BLaER1 treated with 17β-estradiol and CSF1 and Interleukin-3, amounts not matched to agents 10 nM and 100 nM (cell line): ENCODE data around the gene TCF12.

Source experiments
- H3K27ac ChIP-seq, 11 experiments: shearing (Covaris generic); formaldehyde crosslinking; 2 replicates each; pipeline ENCODE4 v1.8.1; 2022
- H3K27me3 ChIP-seq, 11 experiments: shearing (Covaris generic); formaldehyde crosslinking; 2 replicates each; pipeline ENCODE4 v1.8.1; 2022
- H3K36me3 ChIP-seq, 11 experiments: shearing (Covaris generic); formaldehyde crosslinking; 2 replicates each; pipeline ENCODE4 v1.8.1; 2022
- H3K4me1 ChIP-seq, 10 experiments: shearing (Covaris generic); formaldehyde crosslinking; 2 replicates each; pipeline ENCODE4 v1.8.1; 2022
- H3K4me2 ChIP-seq, 11 experiments: shearing (Covaris generic); formaldehyde crosslinking; 2 replicates each; pipeline ENCODE4 v1.8.1; 2022
- H3K4me3 ChIP-seq, 10 experiments: shearing (Covaris generic); formaldehyde crosslinking; 2 replicates each; pipeline ENCODE4 v1.8.1; 2022
- H3K9ac ChIP-seq, 11 experiments: shearing (Covaris generic); formaldehyde crosslinking; 2 replicates each; pipeline ENCODE4 v1.8.1; 2022
- H3K9me3 ChIP-seq, 11 experiments: shearing (Covaris generic); formaldehyde crosslinking; replicated peaks in 1 of 11; 2 replicates each; pipeline ENCODE4 v1.8.1; 2022
- H4K20me1 ChIP-seq, 11 experiments: shearing (Covaris generic); formaldehyde crosslinking; 2 replicates each; pipeline ENCODE4 v1.8.1; 2022
- Cebpa-rat ChIP-seq, 11 experiments: shearing (Covaris generic); IDR thresholded peaks; 2 replicates each; pipeline ENCODE4 v1.8.1; 2022

The TCF12 gene

GRCh38 chr15:57019496-57020160, 101.2 kb downstream of the TCF12 start:
- H4K20me1 ChIP-seq: peaks cover 5 to 87% (median 43%) of the 10 kb centered on the region in 11 experiments; a peak in 18 of 22 replicates
- H3K4me1 ChIP-seq: peaks cover 0 to 38% (median 0%) of the 10 kb centered on the region in 10 experiments; a peak in 5 of 20 replicates
- no peak overlapping the region for H3K9ac ChIP-seq
- H3K27ac ChIP-seq: no peak overlapping the region; a peak in 1 of 22 replicates
- peaks cover 11 to 69% (median 51%) of the 10 kb centered on the region in 11 experiments; a peak in 19 of 22 replicates for H3K36me3 ChIP-seq
- peak overlapping the region in 1 of 11 experiments; percentile 2; a peak in 1 of 22 replicates for H3K4me2 ChIP-seq
- no peak for TF ChIP-seq Cebpa-rat (IDR thresholded peaks at IDR 0.05)
- peaks cover 7 to 49% (median 42%) of the 10 kb centered on the region in 11 experiments; a peak in 21 of 22 replicates for H3K9me3 ChIP-seq
- no peak overlapping the region for H3K4me3 ChIP-seq
- no peaks in the 10 kb centered on the region for H3K27me3 ChIP-seq

GRCh38 chr15:57025264-57025926, 107.0 kb downstream of the TCF12 start:
- H3K4me2 ChIP-seq: peak overlapping the region in 4 of 11 experiments; percentile 3 to 16 (median 9); a peak in 4 of 22 replicates
- no peak overlapping the region for H3K27ac ChIP-seq
- peaks cover 0 to 73% (median 34%) of the 10 kb centered on the region in 11 experiments; a peak in 15 of 22 replicates for H4K20me1 ChIP-seq

DNA sequence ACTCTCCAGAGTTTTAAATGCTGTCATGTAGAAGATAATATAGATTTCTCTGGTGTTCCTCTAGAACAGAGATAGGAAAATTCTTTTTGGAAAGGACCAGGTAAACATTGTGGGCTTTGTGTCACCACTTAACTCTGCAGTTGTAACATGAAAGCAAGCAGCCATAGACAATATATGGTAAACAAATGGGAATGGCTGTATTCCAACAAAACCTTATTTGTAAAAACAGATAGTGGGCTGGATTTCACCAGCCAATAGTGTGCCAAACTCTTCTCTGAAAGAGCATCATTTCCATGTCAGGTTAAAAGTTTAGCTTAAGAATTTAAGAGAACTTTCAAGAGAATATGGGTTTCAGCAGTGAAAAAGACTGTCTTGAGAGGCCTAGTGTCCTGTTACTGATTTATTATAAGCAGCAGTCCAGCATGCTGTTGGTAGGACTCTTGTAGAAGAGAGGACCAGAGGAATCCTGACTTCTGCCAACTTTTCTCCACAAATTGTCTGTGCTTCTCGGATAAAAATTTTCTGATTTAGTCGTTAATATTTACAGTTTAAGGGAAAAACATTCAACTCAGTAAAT, 107.7 kb downstream of the TCF12 start:
- no peak overlapping the region for H3K27ac ChIP-seq
- H3K36me3 ChIP-seq: peaks cover 11 to 47% (median 34%) of the 10 kb centered on the region in 11 experiments; a peak in 20 of 22 replicates
- H3K4me3 ChIP-seq: no peak overlapping the region
- no peak overlapping the region for H3K9ac ChIP-seq
- H3K27me3 ChIP-seq: no peaks in the 10 kb centered on the region
- 0 out of 22 replicates have a peak overlapping the region, but pooled peaks of 1 of the 11 experiments have one; percentile 16 for H3K4me2 ChIP-seq
- H4K20me1 ChIP-seq: peaks cover 0 to 77% (median 36%) of the 10 kb centered on the region in 11 experiments; a peak in 16 of 22 replicates
- TF ChIP-seq Cebpa-rat (IDR thresholded peaks at IDR 0.05): no peak
- peaks cover 17 to 66% (median 50%) of the 10 kb centered on the region in 11 experiments; a peak in 21 of 22 replicates for H3K9me3 ChIP-seq
- H3K4me1 ChIP-seq: peaks cover under 1 to 38% (median 4%) of the 10 kb centered on the region in 10 experiments; a peak in 16 of 20 replicates

More at GRCh38 chr15:57025264-57025926, 107.0 kb downstream of the TCF12 start:
- peaks cover 0 to 31% (median 0%) of the 10 kb centered on the region in 10 experiments; a peak in 7 of 20 replicates for H3K4me1 ChIP-seq
- H3K36me3 ChIP-seq: peaks cover 13 to 49% (median 35%) of the 10 kb centered on the region in 11 experiments; a peak in 20 of 22 replicates
- H3K9me3 ChIP-seq: peaks cover 18 to 73% (median 54%) of the 10 kb centered on the region in 11 experiments; a peak in 21 of 22 replicates
- H3K27me3 ChIP-seq: no peaks in the 10 kb centered on the region
- TF ChIP-seq Cebpa-rat (IDR thresholded peaks at IDR 0.05): no peak
- H3K4me3 ChIP-seq: no peak overlapping the region
- H3K9ac ChIP-seq: no peak overlapping the region

GRCh38 chr15:57027596-57027995, 109.2 kb downstream of the TCF12 start:
- no peak for TF ChIP-seq Cebpa-rat (IDR thresholded peaks at IDR 0.05)
- Histone ChIP-seq H3K36me3 (peaks cover 8 to 38% (median 29%) of the 10 kb centered on the region in 11 experiments; a peak in 19 of 22 replicates), H3K4me1 (peaks cover 9 to 53% (median 12%) of the 10 kb centered on the region in 10 experiments; a peak in 19 of 20 replicates), H3K4me2 (no peak overlapping the region), H4K20me1 (peaks cover 4 to 83% (median 50%) of the 10 kb centered on the region in 11 experiments; a peak in 16 of 22 replicates), H3K9ac (no peak overlapping the region), H3K27me3 (no peaks in the 10 kb centered on the region), H3K9me3 (peaks cover 10 to 56% (median 41%) of the 10 kb centered on the region in 11 experiments; a peak in 20 of 22 replicates), H3K27ac (no peak overlapping the region), H3K4me3 (no peak overlapping the region)

GRCh38 chr15:57028176-57028575, 109.7 kb downstream of the TCF12 start:
- TF ChIP-seq Cebpa-rat (IDR thresholded peaks at IDR 0.05): no peak
- Histone ChIP-seq H3K27ac (no peak overlapping the region), H3K4me3 (no peak overlapping the region), H4K20me1 (peaks cover 4 to 85% (median 50%) of the 10 kb centered on the region in 11 experiments; a peak in 16 of 22 replicates), H3K27me3 (no peaks in the 10 kb centered on the region), H3K4me2 (no peak overlapping the region), H3K9me3 (peaks cover 10 to 51% (median 35%) of the 10 kb centered on the region in 11 experiments; a peak in 20 of 22 replicates), H3K4me1 (peaks cover 9 to 59% (median 12%) of the 10 kb centered on the region in 10 experiments; a peak in 19 of 20 replicates), H3K9ac (no peak overlapping the region), H3K36me3 (peaks cover 8 to 35% (median 28%) of the 10 kb centered on the region in 11 experiments; a peak in 19 of 22 replicates)

GRCh38 chr15:57030011-57030410, 111.6 kb downstream of the TCF12 start:
- Histone ChIP-seq H3K4me3 (no peak overlapping the region), H3K27me3 (no peaks in the 10 kb centered on the region), H3K9me3 (peaks cover 8 to 32% (median 20%) of the 10 kb centered on the region in 11 experiments; a peak in 20 of 22 replicates), H4K20me1 (peaks cover 4 to 85% (median 41%) of the 10 kb centered on the region in 11 experiments; a peak in 15 of 22 replicates), H3K36me3 (peaks cover 8 to 28% (median 17%) of the 10 kb centered on the region in 11 experiments; a peak in 19 of 22 replicates), H3K27ac (0 out of 22 replicates have a peak overlapping the region, but pooled peaks of 1 of the 11 experiments have one; percentile 77), H3K4me1 (peaks cover 9 to 60% (median 12%) of the 10 kb centered on the region in 10 experiments; a peak in 19 of 20 replicates), H3K4me2 (peak overlapping the region in 3 of 11 experiments; percentile 1 to 81 (median 44); a peak in 4 of 22 replicates), H3K9ac (no peak overlapping the region)
- TF ChIP-seq Cebpa-rat (IDR thresholded peaks at IDR 0.05): no peak

- Histone ChIP-seq H3K27me3 (no peaks in the 10 kb centered on the region), H3K4me2 (peak overlapping the region in 4 of 11 experiments; percentile 18 to 81 (median 46); a peak in 8 of 22 replicates), H3K4me1 (peaks cover 13 to 60% (median 19%) of the 10 kb centered on the region in 10 experiments; a peak in 19 of 20 replicates), H3K9ac (peak overlapping the region in 3 of 11 experiments; percentile 28 to 67 (median 40); a peak in 4 of 22 replicates), H3K4me3 (no peak overlapping the region), H3K9me3 (peaks cover 8 to 36% (median 21%) of the 10 kb centered on the region in 11 experiments; a peak in 20 of 22 replicates), H4K20me1 (peaks cover under 1 to 87% (median 45%) of the 10 kb centered on the region in 11 experiments; a peak in 14 of 22 replicates), H3K36me3 (peaks cover 8 to 33% (median 24%) of the 10 kb centered on the region in 11 experiments; a peak in 21 of 22 replicates), H3K27ac (peak overlapping the region in 3 of 11 experiments; percentile 34 to 77 (median 60); a peak in 5 of 22 replicates)
- TF ChIP-seq Cebpa-rat (IDR thresholded peaks at IDR 0.05): no peak
Measured at GRCh38 chr15:57031082-57031481, 112.6 kb downstream of the TCF12 start.
